Caco-2 (cell line): ENCODE results near the gene JUN. TPM values are rescaled to one million over a fixed set of nuclear protein-coding genes. Genes with fewer than 3 reads are reported as not detected.

ENCODE experiments used
- BruUV-seq: library from RNA; stranded (reverse); fragments of 400-500 nt; replicated peaks from 2 replicates; lab custom pipeline; 2021; lab: Mats Ljungman, UMichigan
- CTCF ChIA-PET: fragments of 300-600 bp; sonication (Branson Sonifier 250); formaldehyde crosslinking; loops from one replicate; lab custom pipeline; 2022; ENCODE audit warnings: antibody characterized with exemption; lab: Charles Lee
- POLR2A ChIA-PET: fragments of 300-600 bp; sonication (Branson Sonifier 250); formaldehyde crosslinking; loops from one replicate; lab custom pipeline; 2022; ENCODE audit warnings: antibody characterized with exemption; lab: Charles Lee
- DNase-seq, 2 experiments: peaks; one replicate each; pipeline versions ENCODE4 v3.0.0 to v3.0.0-alpha.2; 2020 to 2022
- H3K27me3 ChIP-seq: replicated peaks from 2 replicates; pipeline ENCODE4 v1.6.0; 2011; ENCODE audit warnings: low read length; ENCODE audit not compliant: control insufficient read depth, insufficient read depth
- H3K36me3 ChIP-seq: 2 replicates; pipeline ENCODE4 v1.5.1; 2011; ENCODE audit warnings: low read length; ENCODE audit not compliant: control insufficient read depth, insufficient read depth
- H3K4me1 ChIP-seq: fragments of 250-450 bp; sonication (Bioruptor Pico); 2 replicates; pipeline ENCODE4 v1.5.1; 2020; ENCODE audit warnings: mild to moderate bottlenecking
- H3K4me3 ChIP-seq: 2 replicates; pipeline ENCODE4 v1.5.1; 2011; ENCODE audit warnings: low read depth, mild to moderate bottlenecking, control low read depth, low read length
- H3K9me3 ChIP-seq: fragments of 250-450 bp; sonication (Bioruptor Pico); 2 replicates; pipeline ENCODE4 v1.5.1; 2020; ENCODE audit warnings: mild to moderate bottlenecking, moderate library complexity
- H3K27ac Mint-ChIP-seq: one replicate; pipeline ENCODE4 v1.8.0; 2022; ENCODE audit warnings: mixed read lengths; ENCODE audit not compliant: unreplicated experiment
- H3K27me3 Mint-ChIP-seq: one replicate; pipeline ENCODE4 v1.8.0; 2022; ENCODE audit warnings: mixed read lengths; ENCODE audit not compliant: insufficient read depth, unreplicated experiment
- H3K36me3 Mint-ChIP-seq: one replicate; pipeline ENCODE4 v1.8.0; 2022; ENCODE audit warnings: mild to moderate bottlenecking, mixed read lengths; ENCODE audit not compliant: insufficient read depth, unreplicated experiment
- H3K4me1 Mint-ChIP-seq: one replicate; pipeline ENCODE4 v1.8.0; 2022; ENCODE audit warnings: low read depth, mixed read lengths; ENCODE audit not compliant: unreplicated experiment
- H3K4me3 Mint-ChIP-seq: one replicate; pipeline ENCODE4 v1.8.0; 2022; ENCODE audit warnings: mild to moderate bottlenecking, moderate library complexity, mixed read lengths; ENCODE audit not compliant: unreplicated experiment
- H3K9me3 Mint-ChIP-seq: one replicate; pipeline ENCODE4 v1.8.0; 2022; ENCODE audit warnings: mixed read lengths; ENCODE audit not compliant: unreplicated experiment
- intact Hi-C: fragments of 100-400 bp; cut with micrococcal nuclease; formaldehyde crosslinking; loops from one replicate; pipeline ENCODE4 v1.10.0; 2022; ENCODE audit not compliant: unreplicated experiment
- total RNA-seq: library from RNA; stranded (reverse); gene quantifications from 2 replicates; pipeline ENCODE4 v1.2.3, GENCODE V29; 2022
- TF ChIP-seq, protein P1 (sequence below), 2 experiments: fragments of 200-600 bp in 1 of 2; IDR thresholded peaks; 1 replicate in 1 of 2; 2 replicates in 1 of 2; pipeline versions ENCODE4 v1.5.1 to v1.8.0; 2011 to 2022; ENCODE audit warnings: antibody characterized with exemption in 1 of 2, control low read depth in 1 of 2, inconsistent platforms in 1 of 2, low read depth in 1 of 2, low read length in 1 of 2, mild to moderate bottlenecking in 1 of 2, moderate library complexity in 1 of 2; ENCODE audit not compliant: insufficient read depth in 1 of 2, severe bottlenecking in 1 of 2, unreplicated experiment in 1 of 2

JUN gene
- total RNA-seq, 1 experiment from 2014 or later = 25.7 TPM

DNA sequence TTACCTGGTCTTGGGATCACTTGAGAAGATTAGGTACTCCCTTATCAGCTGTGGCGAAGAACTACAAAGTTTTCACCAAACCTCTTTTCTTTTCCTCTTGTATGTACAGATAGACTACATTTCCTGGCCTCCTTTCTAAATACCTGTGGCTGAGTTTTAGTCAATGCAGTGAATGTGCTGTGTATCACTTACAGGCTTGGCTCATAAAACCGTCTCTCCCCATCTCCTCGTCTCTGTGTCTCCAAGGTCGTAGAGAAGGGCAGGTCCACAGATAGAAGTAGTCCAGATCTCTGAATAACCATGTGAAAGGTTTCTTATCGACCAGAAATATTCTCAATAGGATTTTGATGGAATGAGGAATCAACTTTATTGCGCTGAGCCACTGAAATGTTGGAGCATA, 9.0 kb upstream of the JUN start:
- H3K4me1 Mint-ChIP-seq = peaks cover 8% of the 10 kb centered on the region
- Histone ChIP-seq H3K36me3 (no peaks in the 10 kb centered on the region), H3K9me3 (no peaks in the 10 kb centered on the region), H3K4me3 (no peak overlapping the region), H3K27me3 (no peaks in the 10 kb centered on the region), H3K4me1 (peaks cover 4% of the 10 kb centered on the region; the same call in 1 of the 2 replicates)
- intact Hi-C loops = no loop called here
- CTCF ChIA-PET = no interaction called here
- H3K27me3 Mint-ChIP-seq = no peaks in the 10 kb centered on the region
- no peak overlapping the region for H3K27ac Mint-ChIP-seq
- no peaks in the 10 kb centered on the region for H3K36me3 Mint-ChIP-seq
- TF ChIP-seq, protein P1, sequence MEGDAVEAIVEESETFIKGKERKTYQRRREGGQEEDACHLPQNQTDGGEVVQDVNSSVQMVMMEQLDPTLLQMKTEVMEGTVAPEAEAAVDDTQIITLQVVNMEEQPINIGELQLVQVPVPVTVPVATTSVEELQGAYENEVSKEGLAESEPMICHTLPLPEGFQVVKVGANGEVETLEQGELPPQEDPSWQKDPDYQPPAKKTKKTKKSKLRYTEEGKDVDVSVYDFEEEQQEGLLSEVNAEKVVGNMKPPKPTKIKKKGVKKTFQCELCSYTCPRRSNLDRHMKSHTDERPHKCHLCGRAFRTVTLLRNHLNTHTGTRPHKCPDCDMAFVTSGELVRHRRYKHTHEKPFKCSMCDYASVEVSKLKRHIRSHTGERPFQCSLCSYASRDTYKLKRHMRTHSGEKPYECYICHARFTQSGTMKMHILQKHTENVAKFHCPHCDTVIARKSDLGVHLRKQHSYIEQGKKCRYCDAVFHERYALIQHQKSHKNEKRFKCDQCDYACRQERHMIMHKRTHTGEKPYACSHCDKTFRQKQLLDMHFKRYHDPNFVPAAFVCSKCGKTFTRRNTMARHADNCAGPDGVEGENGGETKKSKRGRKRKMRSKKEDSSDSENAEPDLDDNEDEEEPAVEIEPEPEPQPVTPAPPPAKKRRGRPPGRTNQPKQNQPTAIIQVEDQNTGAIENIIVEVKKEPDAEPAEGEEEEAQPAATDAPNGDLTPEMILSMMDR (IDR thresholded peaks at IDR 0.05; ENCODE audit: insufficient read depth in 1 of 2, low read depth in 1 of 2, low read length in 1 of 2, severe bottlenecking in 1 of 2, unreplicated experiment in 1 of 2) = no peak
- POLR2A ChIA-PET = no interaction called here
- no peaks in the 10 kb centered on the region for H3K9me3 Mint-ChIP-seq
- BruUV-seq = no TSS peak
- no peak overlapping the region for H3K4me3 Mint-ChIP-seq
- DNase-seq = no peak

DNA sequence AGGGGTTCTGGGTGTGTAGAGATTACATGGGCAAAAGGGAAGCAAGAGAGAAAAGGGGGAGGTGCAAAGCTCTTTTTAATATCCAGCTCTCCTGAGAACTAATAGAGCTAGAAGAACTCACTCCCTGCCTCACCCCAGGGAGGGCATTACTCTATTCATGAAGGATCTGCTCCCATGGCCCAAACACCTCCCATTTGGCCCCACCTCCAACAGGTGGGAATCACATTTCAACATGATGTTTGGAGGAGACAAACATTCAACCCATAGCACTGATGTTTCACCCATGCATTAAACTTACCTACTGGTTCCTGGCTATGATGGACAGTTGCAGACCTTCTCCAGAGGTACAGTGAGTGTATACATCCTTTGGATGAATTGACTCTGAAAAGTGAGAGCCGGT, 7.3 kb upstream of the JUN start:
- TF ChIP-seq, protein P1 (IDR thresholded peaks at IDR 0.05; ENCODE audit: insufficient read depth in 1 of 2, low read depth in 1 of 2, low read length in 1 of 2, severe bottlenecking in 1 of 2, unreplicated experiment in 1 of 2) = no peak
- intact Hi-C loops = no loop called here
- BruUV-seq = no TSS peak
- H3K27me3 ChIP-seq = no peaks in the 10 kb centered on the region
- Mint-ChIP-seq H3K36me3 (no peaks in the 10 kb centered on the region), H3K4me1 (peaks cover 14% of the 10 kb centered on the region), H3K27ac (no peak overlapping the region), H3K9me3 (no peaks in the 10 kb centered on the region), H3K4me3 (no peak overlapping the region), H3K27me3 (no peaks in the 10 kb centered on the region)
- H3K36me3 ChIP-seq = no peaks in the 10 kb centered on the region
- H3K4me3 ChIP-seq = no peak overlapping the region
- no peaks in the 10 kb centered on the region for H3K9me3 ChIP-seq
- peaks cover 4% of the 10 kb centered on the region; the same call in 1 of the 2 replicates for H3K4me1 ChIP-seq
- ChIA-PET CTCF (no interaction called here), POLR2A (no interaction called here)
- no peak for DNase-seq

DNA sequence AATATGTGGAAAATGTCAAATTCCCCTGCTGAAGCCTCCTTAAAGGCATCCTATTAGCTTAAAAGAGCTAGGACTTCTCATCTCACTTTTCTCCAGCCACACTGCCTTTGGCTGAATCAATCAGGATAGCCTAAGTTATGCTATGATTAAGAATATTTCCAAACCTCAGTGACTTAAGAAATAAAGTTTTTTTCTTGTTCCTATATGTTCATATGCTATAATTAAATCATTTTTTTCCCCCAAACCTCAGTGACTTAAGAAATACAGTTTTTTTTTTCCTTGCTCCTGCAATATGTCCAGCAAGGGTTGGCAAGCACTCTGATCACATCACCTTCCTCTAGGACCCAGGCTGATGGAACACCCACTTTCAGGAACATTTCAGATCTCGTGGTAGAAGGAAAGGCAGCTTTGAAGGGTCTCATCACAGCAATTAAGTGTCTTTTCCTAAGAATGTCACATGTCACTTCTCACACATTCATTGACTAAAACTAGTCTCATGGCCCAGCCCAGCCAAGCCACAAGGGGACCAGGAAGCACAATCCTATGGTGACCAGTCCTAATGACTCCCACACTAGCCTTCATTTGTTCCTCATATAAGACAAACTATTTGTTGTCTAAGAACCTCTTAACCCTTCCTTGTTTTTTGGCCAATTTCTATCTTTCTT, 6.3 kb upstream of the JUN start:
- H3K36me3 ChIP-seq = no peaks in the 10 kb centered on the region
- CTCF ChIA-PET = no interaction called here
- DNase-seq = no peak
- Mint-ChIP-seq H3K27ac (no peak overlapping the region), H3K36me3 (peaks cover 3% of the 10 kb centered on the region), H3K27me3 (no peaks in the 10 kb centered on the region), H3K4me1 (peaks cover 14% of the 10 kb centered on the region), H3K9me3 (no peaks in the 10 kb centered on the region), H3K4me3 (no peak overlapping the region)
- TF ChIP-seq, protein P1 (IDR thresholded peaks at IDR 0.05; ENCODE audit: insufficient read depth in 1 of 2, low read depth in 1 of 2, low read length in 1 of 2, severe bottlenecking in 1 of 2, unreplicated experiment in 1 of 2) = no peak
- no peak overlapping the region for H3K4me3 ChIP-seq
- H3K9me3 ChIP-seq = no peaks in the 10 kb centered on the region
- intact Hi-C loops = loop anchor here (10.0 kb wide), 1 partner anchor 395 kb away; no protein-coding TSS in a partner anchor
- peaks cover 9% of the 10 kb centered on the region; the same call in 1 of the 2 replicates for H3K4me1 ChIP-seq
- POLR2A ChIA-PET = no interaction called here
- BruUV-seq = no TSS peak
- H3K27me3 ChIP-seq = no peaks in the 10 kb centered on the region
